Aorta (tissue), 5 donors: Measurements from ENCODE around the gene FAM193A. TPM values are rescaled to one million over a fixed set of nuclear protein-coding genes. Genes with fewer than 3 reads are reported as not detected.
"Not testable (repeated sequence)": the region's sequence is repeated elsewhere in the genome, so short reads cannot be mapped to it uniquely, and the experiment has no call there.

ENCODE experiments used
- ATAC-seq: fragments of 200-7000 bp; cut with Tn5 transposase; one replicate; pipeline ENCODE4 v1.9.1; 2022; ENCODE audit warnings: moderate library complexity; ENCODE audit not compliant: low FRiP score
- DNase-seq, 2 donors: peaks; one replicate each; pipeline ENCODE4 v3.0.0-alpha.2; 2020
- H3K27ac ChIP-seq, 2 donors: one replicate each; pipeline ENCODE4 v1.5.1; 2013; ENCODE audit warnings: low read length in 2 of 2, mild to moderate bottlenecking in 2 of 2, moderate library complexity in 2 of 2, control low read depth in 1 of 2, inconsistent platforms in 1 of 2, low read depth in 1 of 2
- H3K27me3 ChIP-seq, 2 donors: one replicate each; pipeline ENCODE4 v1.6.1; 2013; ENCODE audit warnings: control low read depth in 1 of 2, low read length in 1 of 2, mild to moderate bottlenecking in 1 of 2, moderate library complexity in 1 of 2; ENCODE audit not compliant: insufficient read depth in 2 of 2, control insufficient read depth in 1 of 2
- H3K36me3 ChIP-seq, 2 donors: one replicate each; pipeline ENCODE4 v1.6.1; 2013; ENCODE audit warnings: control low read depth in 1 of 2, low read length in 1 of 2, mild to moderate bottlenecking in 1 of 2; ENCODE audit not compliant: insufficient read depth in 2 of 2, control insufficient read depth in 1 of 2
- H3K4me1 ChIP-seq, 2 donors: one replicate each; pipeline ENCODE4 v1.6.1; 2013; ENCODE audit warnings: low read length in 2 of 2, control low read depth in 1 of 2, mild to moderate bottlenecking in 1 of 2, moderate library complexity in 1 of 2; ENCODE audit not compliant: insufficient read depth in 2 of 2, control insufficient read depth in 1 of 2
- H3K4me3 ChIP-seq, 2 donors: one replicate each; pipeline ENCODE4 v1.5.1; 2013; ENCODE audit warnings: low read length in 2 of 2, control low read depth in 1 of 2, mild to moderate bottlenecking in 1 of 2
- H3K9me3 ChIP-seq: one replicate; pipeline ENCODE4 v1.6.1; 2013; ENCODE audit warnings: mild to moderate bottlenecking, low read length; ENCODE audit not compliant: control insufficient read depth
- WGBS, 2 donors: extraction: QIAGEN DNeasy Blood & Tissue Kit; methylation state at CpG; one replicate each; pipeline ENCODE4 v1.1.7; 2013; 5-methylcytosine and 5-hydroxymethylcytosine counted together
- intact Hi-C, 2 donors: fragments of 100-400 bp; cut with DNase I; formaldehyde crosslinking; loops; one replicate each; pipeline versions ENCODE4 v1.14.2 to v1.15.0; 2022
- polyA plus RNA-seq, 2 donors: library from polyadenylated mRNA; stranded (reverse); fragments of 200-250 nt; gene quantifications; one replicate each; pipeline ENCODE4 v1.2.3, GENCODE V29; 2013
- total RNA-seq, 2 donors: library from RNA; stranded (reverse); fragmentation: NEBNext Ultra II Directional; extraction: Animal tissue kit (Norgen Biotek cat#: 25700); gene quantifications; one replicate each; pipeline ENCODE4 v1.2.1, GENCODE V29; 2021
- donor health status: healthy with polysubstance abuse.
- donor health status: Bipolar disorder and iron deficiency.
- donor health status: DM: no; HTN: no; CAD: no.
- donor health status: DM: no; HTN: no; CAD: no.
- donor health status: DM: yes; HTN: yes; CAD: no.

The FAM193A gene
- total and polyA plus RNA-seq, 4 donors: 4.6 to 41.6 (median 18.5) TPM

- H3K27ac ChIP-seq: no peak overlapping the region
- H3K4me1 ChIP-seq: no peaks in the 10 kb centered on the region
- peaks cover 0 to 7% of the 10 kb centered on the region in 2 donors for H3K36me3 ChIP-seq
- WGBS, 2 donors: 86 to 90% methylated on average over 3 of the region's 3 CpGs
- H3K9me3 ChIP-seq: no peaks in the 10 kb centered on the region
- peak in 1 of 2 donors; percentile 26 for DNase-seq
- H3K27me3 ChIP-seq: no peaks in the 10 kb centered on the region
- intact Hi-C loops: no loop called here
- no peak overlapping the region for H3K4me3 ChIP-seq
- ATAC-seq: no peak
Observed at GRCh38 chr4:2723751-2724150, 187.3 kb downstream of the FAM193A start.

DNA sequence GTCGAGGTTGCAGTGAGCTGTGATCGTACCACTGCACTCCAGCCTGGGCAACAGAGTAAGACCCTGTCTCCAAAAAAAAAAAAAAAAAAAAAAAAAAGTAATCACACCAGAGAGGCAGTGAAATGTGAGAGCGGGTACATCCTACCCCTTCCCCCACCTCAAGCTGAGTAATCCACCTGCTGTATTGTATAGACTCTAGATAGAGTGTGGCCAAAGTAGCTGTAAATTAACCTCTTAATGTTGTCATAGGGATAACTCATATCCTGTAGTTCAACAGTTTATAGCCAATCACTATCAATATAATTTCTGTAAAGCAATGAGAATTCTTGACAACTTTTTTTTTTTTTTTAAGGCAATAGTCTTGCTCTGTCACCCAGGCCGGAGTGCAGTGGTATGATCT lies 188.9 kb downstream of the FAM193A start:
- Histone ChIP-seq H3K4me3 (no peak overlapping the region), H3K27me3 (no peaks in the 10 kb centered on the region), H3K27ac (no peak overlapping the region), H3K9me3 (no peaks in the 10 kb centered on the region), H3K36me3 (peaks cover 0 to 7% of the 10 kb centered on the region in 2 donors), H3K4me1 (no peaks in the 10 kb centered on the region)
- 93 to 96% methylated on average over 4 of the region's 4 CpGs for WGBS, 2 donors
- intact Hi-C loops: no loop called here
- ATAC-seq: no peak
- DNase-seq: no peak

DNA sequence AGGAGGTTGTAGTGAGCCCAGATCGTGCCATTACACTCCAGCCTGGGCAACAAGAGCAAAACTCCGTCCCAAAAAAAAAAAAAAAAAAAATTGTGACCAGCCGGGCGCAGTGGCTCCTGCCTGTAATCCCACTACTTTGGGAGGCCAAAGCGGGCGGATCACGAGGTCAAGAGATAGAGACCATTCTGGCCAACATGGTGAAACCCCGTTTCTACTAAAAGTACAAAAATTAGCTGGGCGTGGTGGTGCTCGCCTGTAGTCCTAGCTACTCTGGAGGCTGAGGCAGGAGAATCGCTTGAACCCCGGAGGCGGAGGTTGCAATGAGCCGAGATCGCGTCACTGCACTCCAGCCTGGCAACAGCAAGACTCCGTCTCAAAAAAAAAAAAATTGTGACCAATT lies 190.4 kb downstream of the FAM193A start:
- H3K9me3 ChIP-seq, ATAC-seq, H3K27me3 ChIP-seq, H3K4me3 ChIP-seq, H3K4me1 ChIP-seq, H3K36me3 ChIP-seq, H3K27ac ChIP-seq, intact Hi-C loops: not testable (repeated sequence)
- WGBS, 2 donors: 95% methylated on average over 15 to 17 of the region's 17 CpGs
- peak in 1 of 2 donors; percentile 39 for DNase-seq

GRCh38 chr4:2728221-2728620 lies 191.8 kb downstream of the FAM193A start:
- intact Hi-C loops: no loop called here
- DNase-seq: no peak
- WGBS, 2 donors: 87 to 90% methylated on average over 3 of the region's 3 CpGs

DNA sequence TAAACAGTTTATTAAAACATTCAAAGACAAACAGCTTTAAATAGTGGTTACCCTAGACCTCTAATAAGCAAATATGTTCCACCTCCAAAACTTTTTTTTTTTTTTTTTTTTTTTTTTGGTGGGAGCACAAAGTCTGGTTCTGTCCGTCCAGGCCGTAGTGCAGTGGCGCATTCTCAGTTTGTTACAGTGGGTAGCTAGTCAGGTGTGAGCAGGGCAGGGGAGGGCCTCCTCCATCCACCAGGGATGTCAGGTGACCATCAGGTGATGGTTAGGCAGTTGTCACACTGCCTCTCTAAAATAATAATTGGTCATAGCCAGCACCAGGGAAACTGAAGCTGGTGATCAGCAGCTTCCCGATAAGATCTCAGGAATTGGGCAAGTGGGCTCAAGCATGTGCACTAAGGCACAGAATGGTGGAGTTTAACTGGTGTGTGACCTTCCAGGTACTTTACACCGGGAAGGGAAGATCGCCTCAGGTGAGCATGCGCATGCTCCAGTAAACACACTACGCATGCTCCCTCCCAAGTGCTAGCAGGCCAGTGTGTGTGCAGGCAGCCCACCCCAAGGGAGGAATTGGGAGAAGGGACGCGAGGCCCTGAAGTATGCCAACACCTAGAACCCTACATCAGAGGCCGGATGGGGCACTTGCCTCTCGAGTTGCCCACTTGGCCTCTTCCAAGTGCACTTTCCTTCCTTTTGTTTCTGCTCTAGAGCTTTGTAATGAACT lies 192.5 kb downstream of the FAM193A start:
- Histone ChIP-seq H3K36me3 (peaks cover 0 to 8% of the 10 kb centered on the region in 2 donors), H3K4me3 (no peak overlapping the region), H3K27me3 (no peaks in the 10 kb centered on the region), H3K9me3 (no peaks in the 10 kb centered on the region), H3K27ac (no peak overlapping the region), H3K4me1 (no peaks in the 10 kb centered on the region)
- intact Hi-C loops: no loop called here
- 94 to 97% methylated on average over 12 of the region's 12 CpGs for WGBS, 2 donors
- DNase-seq: peak in 1 of 2 donors; percentile 55
- ATAC-seq: no peak

More at GRCh38 chr4:2728221-2728620, 191.8 kb downstream of the FAM193A start:
- Histone ChIP-seq H3K27me3 (no peaks in the 10 kb centered on the region), H3K4me1 (no peaks in the 10 kb centered on the region), H3K27ac (no peak overlapping the region), H3K4me3 (no peak overlapping the region), H3K36me3 (peaks cover 0 to 8% of the 10 kb centered on the region in 2 donors), H3K9me3 (no peaks in the 10 kb centered on the region)
- ATAC-seq: no peak

DNA sequence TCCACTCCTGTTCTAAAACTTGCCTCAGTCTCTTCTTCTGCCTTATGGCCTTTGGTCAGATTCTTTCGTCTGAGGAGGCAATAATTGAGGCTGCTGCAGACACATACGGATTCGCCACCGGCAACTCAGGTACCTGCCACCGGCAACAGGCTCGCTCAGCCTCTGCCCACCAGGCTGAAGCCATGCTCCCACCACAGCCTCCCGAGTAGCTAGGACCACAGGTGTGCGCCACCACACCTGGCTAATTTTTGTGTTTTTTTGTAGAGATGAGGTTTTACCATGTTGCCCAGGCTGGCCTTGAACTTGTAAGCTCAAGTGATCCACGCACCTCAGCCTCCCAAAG lies 193.1 kb downstream of the FAM193A start:
- Histone ChIP-seq H3K4me3 (no peak overlapping the region), H3K9me3 (no peaks in the 10 kb centered on the region), H3K27me3 (no peaks in the 10 kb centered on the region), H3K27ac (no peak overlapping the region), H3K4me1 (no peaks in the 10 kb centered on the region), H3K36me3 (peaks cover 0 to 8% of the 10 kb centered on the region in 2 donors)
- no peak for ATAC-seq
- DNase-seq: no peak
- 94 to 98% methylated on average over 9 of the region's 9 CpGs for WGBS, 2 donors
- intact Hi-C loops: no loop called here

DNA sequence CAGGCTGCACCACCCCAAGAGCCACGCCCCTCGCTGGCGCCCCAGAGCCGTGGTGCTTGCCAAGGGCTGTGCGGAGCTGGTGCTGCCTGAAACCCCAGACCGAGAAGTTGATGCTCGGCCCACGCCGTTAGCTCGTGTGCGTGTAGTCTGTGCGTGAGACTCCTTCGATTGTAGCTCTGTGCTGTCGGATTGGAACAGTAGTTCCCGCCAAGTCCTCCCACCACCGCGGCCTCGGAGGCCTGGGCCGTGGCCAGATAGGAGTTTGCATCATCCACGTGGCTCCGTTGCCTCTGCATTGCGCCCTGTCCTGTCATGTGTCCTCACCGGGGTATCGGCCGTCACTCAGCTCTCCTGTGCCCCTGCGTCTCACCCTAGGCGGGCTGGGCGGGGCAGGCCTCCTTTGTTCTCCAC lies 195.5 kb downstream of the FAM193A start:
- DNase-seq (peak in 1 of 2 donors; percentile 75), ATAC-seq (peak; percentile 58)
- peaks cover 0 to 8% of the 10 kb centered on the region in 2 donors for H3K36me3 ChIP-seq
- no peaks in the 10 kb centered on the region for H3K9me3 ChIP-seq
- no peak overlapping the region for H3K27ac ChIP-seq
- no peak overlapping the region for H3K4me3 ChIP-seq
- no peaks in the 10 kb centered on the region for H3K4me1 ChIP-seq
- intact Hi-C loops: no loop called here
- H3K27me3 ChIP-seq: no peaks in the 10 kb centered on the region
- 91 to 92% methylated on average over 28 of the region's 28 CpGs for WGBS, 2 donors

DNA sequence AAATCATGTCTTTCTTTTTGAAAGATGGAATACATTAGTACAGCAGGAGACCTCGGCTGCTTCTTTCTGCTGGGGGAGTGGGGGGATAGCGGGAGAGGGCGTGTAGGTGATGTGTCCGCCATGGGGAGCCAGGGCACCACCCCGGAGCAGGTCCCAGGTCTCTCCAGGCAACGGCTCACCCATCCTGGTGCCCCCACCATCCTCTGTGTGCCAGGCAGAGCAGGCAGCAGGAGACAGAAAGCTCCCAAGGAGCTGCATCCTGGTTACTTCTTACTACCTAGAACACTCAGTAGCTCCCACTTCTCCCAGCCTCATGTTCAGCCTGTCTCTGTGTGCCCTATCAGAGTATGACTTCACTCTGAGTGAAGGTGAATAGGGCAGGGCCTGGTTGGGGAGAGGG lies 196.1 kb downstream of the FAM193A start:
- Histone ChIP-seq H3K36me3 (peaks cover 0 to 8% of the 10 kb centered on the region in 2 donors), H3K27me3 (no peaks in the 10 kb centered on the region), H3K4me3 (no peak overlapping the region), H3K27ac (no peak overlapping the region), H3K4me1 (no peaks in the 10 kb centered on the region), H3K9me3 (no peaks in the 10 kb centered on the region)
- intact Hi-C loops: no loop called here
- DNase-seq (no peak), ATAC-seq (no peak)
- WGBS, 2 donors: 91 to 93% methylated on average over 6 of the region's 6 CpGs
